ENCODE measurements around the gene TK2. TPM values are rescaled to one million over a fixed set of nuclear protein-coding genes. Genes with fewer than 3 reads are reported as not detected.

Gene TK2
- total and polyA plus RNA-seq, 9 of the 15 experiments (the other 6 are each of a cell fraction or from before 2014, with no cell fraction given), result 1.1 to 10.2 (median 5.3) TPM

DNA sequence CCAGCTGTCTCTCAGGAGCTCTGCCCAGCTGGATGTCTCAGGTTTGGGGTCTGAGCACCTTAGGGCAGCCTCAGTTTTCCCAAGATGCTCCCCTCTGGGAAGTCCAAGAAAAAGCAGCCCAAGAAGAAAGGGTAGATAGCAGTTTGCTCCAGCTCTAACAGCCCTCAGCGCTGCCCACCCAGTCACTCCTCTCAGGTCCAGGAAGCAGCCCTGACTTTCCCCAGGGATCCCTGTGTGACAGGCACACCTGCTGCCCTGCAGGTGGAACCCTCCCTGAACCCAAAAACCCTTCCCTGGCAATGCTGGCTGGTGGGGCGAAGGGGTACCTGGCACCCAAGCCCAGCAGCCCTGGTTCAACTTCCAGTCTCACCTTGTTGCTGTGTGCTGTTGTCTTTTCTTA lies 74.7 kb downstream of the TK2 start (continued):
- no peak for TF ChIP-seq HDAC8 (tag; IDR thresholded peaks at IDR 0.05)
- no peak for TF ChIP-seq PHF21A (IDR thresholded peaks at IDR 0.05; ENCODE audit: borderline replicate concordance, low read depth)
- TF ChIP-seq, protein P1, sequence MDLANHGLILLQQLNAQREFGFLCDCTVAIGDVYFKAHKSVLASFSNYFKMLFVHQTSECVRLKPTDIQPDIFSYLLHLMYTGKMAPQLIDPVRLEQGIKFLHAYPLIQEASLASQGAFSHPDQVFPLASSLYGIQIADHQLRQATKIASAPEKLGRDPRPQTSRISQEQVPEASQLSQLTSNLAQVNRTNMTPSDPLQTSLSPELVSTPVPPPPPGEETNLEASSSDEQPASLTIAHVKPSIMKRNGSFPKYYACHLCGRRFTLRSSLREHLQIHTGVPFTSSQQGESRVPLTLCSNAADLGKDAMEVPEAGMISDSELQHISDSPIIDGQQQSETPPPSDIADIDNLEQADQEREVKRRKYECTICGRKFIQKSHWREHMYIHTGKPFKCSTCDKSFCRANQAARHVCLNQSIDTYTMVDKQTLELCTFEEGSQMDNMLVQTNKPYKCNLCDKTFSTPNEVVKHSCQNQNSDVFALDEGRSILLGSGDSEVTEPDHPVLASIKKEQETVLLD (IDR thresholded peaks at IDR 0.05), result no peak
- no peak for TF ChIP-seq RBM22 (IDR thresholded peaks at IDR 0.05; ENCODE audit: low read depth, low read length, poor library complexity, severe bottlenecking)
- TF ChIP-seq, protein P2, sequence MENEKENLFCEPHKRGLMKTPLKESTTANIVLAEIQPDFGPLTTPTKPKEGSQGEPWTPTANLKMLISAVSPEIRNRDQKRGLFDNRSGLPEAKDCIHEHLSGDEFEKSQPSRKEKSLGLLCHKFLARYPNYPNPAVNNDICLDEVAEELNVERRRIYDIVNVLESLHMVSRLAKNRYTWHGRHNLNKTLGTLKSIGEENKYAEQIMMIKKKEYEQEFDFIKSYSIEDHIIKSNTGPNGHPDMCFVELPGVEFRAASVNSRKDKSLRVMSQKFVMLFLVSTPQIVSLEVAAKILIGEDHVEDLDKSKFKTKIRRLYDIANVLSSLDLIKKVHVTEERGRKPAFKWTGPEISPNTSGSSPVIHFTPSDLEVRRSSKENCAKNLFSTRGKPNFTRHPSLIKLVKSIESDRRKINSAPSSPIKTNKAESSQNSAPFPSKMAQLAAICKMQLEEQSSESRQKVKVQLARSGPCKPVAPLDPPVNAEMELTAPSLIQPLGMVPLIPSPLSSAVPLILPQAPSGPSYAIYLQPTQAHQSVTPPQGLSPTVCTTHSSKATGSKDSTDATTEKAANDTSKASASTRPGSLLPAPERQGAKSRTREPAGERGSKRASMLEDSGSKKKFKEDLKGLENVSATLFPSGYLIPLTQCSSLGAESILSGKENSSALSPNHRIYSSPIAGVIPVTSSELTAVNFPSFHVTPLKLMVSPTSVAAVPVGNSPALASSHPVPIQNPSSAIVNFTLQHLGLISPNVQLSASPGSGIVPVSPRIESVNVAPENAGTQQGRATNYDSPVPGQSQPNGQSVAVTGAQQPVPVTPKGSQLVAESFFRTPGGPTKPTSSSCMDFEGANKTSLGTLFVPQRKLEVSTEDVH (IDR thresholded peaks at IDR 0.05; ENCODE audit: low read depth, partially characterized antibody), result no peak
- no peak for TF ChIP-seq ZNF23 (CRISPR knock-in tag; IDR thresholded peaks at IDR 0.05)
- TF ChIP-seq CREB1 (IDR thresholded peaks at IDR 0.05), result no peak
- TF ChIP-seq CREB1 (CRISPR knock-in tag; IDR thresholded peaks at IDR 0.05), result no peak
- no peak for TF ChIP-seq ZBED1 (IDR thresholded peaks at IDR 0.05)
- TF ChIP-seq ELF2 (CRISPR knock-in tag; IDR thresholded peaks at IDR 0.05), result no peak
- no peak for TF ChIP-seq ILK (tag; IDR thresholded peaks at IDR 0.05; ENCODE audit: borderline replicate concordance, low read depth)
